Neural cell (in vitro differentiated cells): Measurements from ENCODE around the gene CCDC85C. TPM values are rescaled to one million over a fixed set of nuclear protein-coding genes. Genes with fewer than 3 reads are reported as not detected.

Source experiments
- H2AFZ ChIP-seq: fragments of 200-600, 300-800 bp; sonication (generic), shearing (Covaris generic); 2 replicates; pipeline ENCODE4 v1.6.0; 2014; ENCODE audit warnings: low read depth, mild to moderate bottlenecking, antibody characterized with exemption, low read length, moderate library complexity
- H3F3A ChIP-seq: fragments of 200-600 bp; shearing (Covaris generic); 2 replicates; pipeline ENCODE4 v1.6.1; 2016; ENCODE audit warnings: mild to moderate bottlenecking, moderate library complexity, mixed read lengths, antibody characterized with exemption, low read length; ENCODE audit not compliant: insufficient read depth, poor library complexity, severe bottlenecking
- H3K27ac ChIP-seq: fragments of 200-600, 300-800 bp; sonication (generic), shearing (Covaris generic); 2 replicates; pipeline ENCODE4 v1.5.1; 2014; ENCODE audit warnings: mild to moderate bottlenecking, low read length, moderate library complexity
- H3K27me3 ChIP-seq: fragments of 300-800, 200-600 bp; sonication (generic), shearing (Covaris generic); 2 replicates; pipeline ENCODE4 v1.6.0; 2014; ENCODE audit warnings: mild to moderate bottlenecking, low read depth, low read length, moderate library complexity; ENCODE audit not compliant: insufficient read depth
- H3K36me3 ChIP-seq: fragments of 300-800, 200-600 bp; sonication (generic), shearing (Covaris generic); 2 replicates; pipeline ENCODE4 v1.5.1; 2014; ENCODE audit warnings: mild to moderate bottlenecking, antibody characterized with exemption, low read length, moderate library complexity; ENCODE audit not compliant: insufficient read depth
- H3K4me2 ChIP-seq: fragments of 300-800, 200-600 bp; sonication (generic), shearing (Covaris generic); 2 replicates; pipeline ENCODE4 v1.6.0; 2014; ENCODE audit warnings: mild to moderate bottlenecking, low read length
- H3K4me3 ChIP-seq: fragments of 300-800, 200-600 bp; sonication (generic), shearing (Covaris generic); 2 replicates; pipeline ENCODE4 v1.5.1; 2014; ENCODE audit warnings: mild to moderate bottlenecking, low read length, moderate library complexity
- H3K79me2 ChIP-seq: fragments of 200-600 bp; shearing (Covaris generic); replicated peaks from 2 replicates; pipeline ENCODE4 v1.6.0; 2014; ENCODE audit warnings: mild to moderate bottlenecking, low read length, moderate library complexity; ENCODE audit not compliant: insufficient read depth
- H3K9ac ChIP-seq: fragments of 300-800, 200-600 bp; sonication (generic), shearing (Covaris generic); 2 replicates; pipeline ENCODE4 v1.6.1; 2016; ENCODE audit warnings: mild to moderate bottlenecking, low read length, mixed read lengths
- H3K9me2 ChIP-seq: fragments of 200-600 bp; shearing (Covaris generic); 2 replicates; pipeline ENCODE4 v1.6.1; 2016; ENCODE audit warnings: mild to moderate bottlenecking, low read length, mixed read lengths; ENCODE audit not compliant: insufficient read depth
- H3K9me3 ChIP-seq: fragments of 200-600, 300-800 bp; sonication (generic), shearing (Covaris generic); 2 replicates; pipeline ENCODE4 v1.6.1; 2016; ENCODE audit warnings: mild to moderate bottlenecking, mixed run types, low read length, moderate library complexity, mixed read lengths
- H4K20me1 ChIP-seq: fragments of 200-600 bp; shearing (Covaris generic); 2 replicates; pipeline ENCODE4 v1.6.1; 2016; ENCODE audit warnings: mild to moderate bottlenecking, mixed run types; ENCODE audit not compliant: insufficient read depth
- EP300 ChIP-seq: fragments of 450-650 bp; conservative IDR thresholded peaks from 2 replicates; pipeline ENCODE4 v1.6.1; 2014; ENCODE audit warnings: antibody characterized with exemption, mild to moderate bottlenecking, moderate library complexity; ENCODE audit not compliant: poor library complexity, severe bottlenecking
- EZH2 ChIP-seq: fragments of 200-600, 300-800 bp; shearing (Covaris generic), sonication (generic); IDR thresholded peaks from 2 replicates; pipeline ENCODE4 v1.6.1; 2014; ENCODE audit warnings: antibody characterized with exemption, low read length, borderline replicate concordance, mild to moderate bottlenecking; ENCODE audit not compliant: insufficient read depth, poor library complexity, severe bottlenecking
- POLR2AphosphoS5 ChIP-seq: IDR thresholded peaks from 2 replicates; pipeline ENCODE4 v1.6.1; 2012
- RAD21 ChIP-seq: fragments of 450-650 bp; conservative IDR thresholded peaks from 2 replicates; pipeline ENCODE4 v1.6.1; 2014; ENCODE audit warnings: antibody characterized with exemption, mild to moderate bottlenecking, moderate library complexity
- SMC3 ChIP-seq: fragments of 450-650 bp; conservative IDR thresholded peaks from 2 replicates; pipeline ENCODE4 v1.6.1; 2014; ENCODE audit warnings: antibody characterized with exemption, mild to moderate bottlenecking, moderate library complexity; ENCODE audit not compliant: poor library complexity
- TAF1 ChIP-seq: IDR thresholded peaks from 2 replicates; pipeline ENCODE4 v1.6.1; 2012; ENCODE audit warnings: low read depth
- polyA plus RNA-seq: library from polyadenylated mRNA; depleted of rRNA; stranded (reverse); fragments of >200 nt; gene quantifications from 2 replicates; pipeline ENCODE4 v1.2.3, GENCODE V29; 2014
- TF ChIP-seq, protein P1 (sequence below): IDR thresholded peaks from 2 replicates; pipeline ENCODE4 v1.6.1; 2012; ENCODE audit warnings: borderline replicate concordance
- TF ChIP-seq, protein P2 (sequence below): fragments of 450-650 bp; IDR thresholded peaks from 2 replicates; pipeline ENCODE4 v1.5.1; 2014; ENCODE audit warnings: antibody characterized with exemption, mild to moderate bottlenecking, moderate library complexity; ENCODE audit not compliant: poor library complexity, severe bottlenecking

Gene CCDC85C
- polyA plus RNA-seq, 1 donor from 2014 or later = 24.8 TPM

DNA sequence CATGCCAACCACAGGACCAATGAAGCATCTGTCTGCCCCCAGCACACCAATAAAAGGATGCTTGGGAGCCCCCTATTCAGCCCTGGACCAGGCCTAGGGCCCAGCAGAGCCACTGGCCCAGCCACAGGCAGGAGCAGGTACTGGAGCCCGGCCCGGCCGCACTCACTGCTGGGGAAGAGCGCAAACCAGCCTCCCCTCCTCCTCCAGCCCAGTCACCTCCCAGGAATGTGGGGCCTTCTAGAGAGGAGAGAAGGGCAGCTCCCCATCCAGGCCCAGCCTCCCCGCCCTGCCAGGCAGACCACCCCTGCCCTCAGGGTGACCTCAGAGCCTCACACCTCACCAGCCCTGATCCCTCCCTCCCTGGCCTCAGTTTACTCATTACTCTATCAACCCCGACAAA lies 66.6 kb downstream of the CCDC85C start:
- Histone ChIP-seq H3K4me3 (no peak overlapping the region), H3K4me2 (no peak overlapping the region), H3K36me3 (no peaks in the 10 kb centered on the region), H3K9ac (no peak overlapping the region), H3K79me2 (peaks cover 6% of the 10 kb centered on the region), H2AFZ (no peak overlapping the region), H3K9me2 (no peaks in the 10 kb centered on the region), H3K27ac (no peak overlapping the region), H4K20me1 (no peaks in the 10 kb centered on the region), H3K27me3 (no peaks in the 10 kb centered on the region), H3F3A (no peaks in the 10 kb centered on the region), H3K9me3 (no peaks in the 10 kb centered on the region)
- TF ChIP-seq RAD21 (no peak), POLR2AphosphoS5 (no peak), EZH2 (no peak), EP300 (no peak)

DNA sequence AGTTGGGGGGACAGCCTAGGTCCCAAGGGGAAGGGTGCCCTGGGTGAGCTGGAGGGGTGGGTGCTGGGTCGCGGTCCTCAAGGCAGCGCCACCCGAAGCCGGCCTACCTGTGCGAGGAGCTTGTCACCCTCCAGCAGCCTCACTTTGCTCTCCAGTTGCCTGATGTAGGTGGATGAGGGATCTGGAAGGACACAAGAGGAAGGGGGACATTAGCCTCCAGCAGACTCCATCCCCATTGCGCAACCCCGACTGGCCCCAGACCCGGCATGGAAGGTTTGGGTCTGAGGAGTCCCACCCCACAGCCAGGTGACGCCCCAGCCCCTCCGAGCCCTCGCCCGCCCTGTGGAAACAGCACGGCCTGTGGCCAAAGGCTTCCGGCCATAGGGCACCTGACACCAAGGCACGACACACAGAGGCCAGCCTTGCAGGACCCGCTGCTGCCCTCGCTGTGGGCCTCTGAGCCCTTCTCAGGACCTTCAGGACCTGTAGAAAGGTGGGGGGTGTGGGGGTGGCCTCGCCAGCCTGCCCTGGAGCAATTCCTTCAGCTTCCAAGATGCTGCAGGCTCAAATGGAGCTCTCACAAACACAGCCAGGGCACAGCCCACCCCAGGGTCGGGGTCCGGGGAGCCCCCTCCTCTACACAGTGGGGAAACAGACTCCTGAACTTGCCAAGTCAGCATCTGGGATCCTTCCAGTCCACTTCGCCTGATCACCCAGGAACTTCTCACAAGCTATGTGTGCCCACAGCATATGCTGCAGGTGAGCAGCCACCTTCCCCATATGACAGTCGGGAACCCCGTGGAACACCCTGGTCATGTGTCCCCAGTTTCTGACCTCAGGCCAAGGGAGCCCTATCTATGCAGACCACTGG lies 67.9 kb downstream of the CCDC85C start:
- Histone ChIP-seq H3F3A (no peaks in the 10 kb centered on the region), H3K9me3 (no peaks in the 10 kb centered on the region), H2AFZ (no peak overlapping the region), H3K27ac (no peak overlapping the region), H3K4me3 (no peak overlapping the region), H3K9me2 (no peaks in the 10 kb centered on the region), H3K9ac (no peak overlapping the region), H3K27me3 (no peaks in the 10 kb centered on the region), H4K20me1 (no peaks in the 10 kb centered on the region), H3K36me3 (no peaks in the 10 kb centered on the region), H3K4me2 (no peak overlapping the region), H3K79me2 (peaks cover 6% of the 10 kb centered on the region)
- TF ChIP-seq, protein P1, sequence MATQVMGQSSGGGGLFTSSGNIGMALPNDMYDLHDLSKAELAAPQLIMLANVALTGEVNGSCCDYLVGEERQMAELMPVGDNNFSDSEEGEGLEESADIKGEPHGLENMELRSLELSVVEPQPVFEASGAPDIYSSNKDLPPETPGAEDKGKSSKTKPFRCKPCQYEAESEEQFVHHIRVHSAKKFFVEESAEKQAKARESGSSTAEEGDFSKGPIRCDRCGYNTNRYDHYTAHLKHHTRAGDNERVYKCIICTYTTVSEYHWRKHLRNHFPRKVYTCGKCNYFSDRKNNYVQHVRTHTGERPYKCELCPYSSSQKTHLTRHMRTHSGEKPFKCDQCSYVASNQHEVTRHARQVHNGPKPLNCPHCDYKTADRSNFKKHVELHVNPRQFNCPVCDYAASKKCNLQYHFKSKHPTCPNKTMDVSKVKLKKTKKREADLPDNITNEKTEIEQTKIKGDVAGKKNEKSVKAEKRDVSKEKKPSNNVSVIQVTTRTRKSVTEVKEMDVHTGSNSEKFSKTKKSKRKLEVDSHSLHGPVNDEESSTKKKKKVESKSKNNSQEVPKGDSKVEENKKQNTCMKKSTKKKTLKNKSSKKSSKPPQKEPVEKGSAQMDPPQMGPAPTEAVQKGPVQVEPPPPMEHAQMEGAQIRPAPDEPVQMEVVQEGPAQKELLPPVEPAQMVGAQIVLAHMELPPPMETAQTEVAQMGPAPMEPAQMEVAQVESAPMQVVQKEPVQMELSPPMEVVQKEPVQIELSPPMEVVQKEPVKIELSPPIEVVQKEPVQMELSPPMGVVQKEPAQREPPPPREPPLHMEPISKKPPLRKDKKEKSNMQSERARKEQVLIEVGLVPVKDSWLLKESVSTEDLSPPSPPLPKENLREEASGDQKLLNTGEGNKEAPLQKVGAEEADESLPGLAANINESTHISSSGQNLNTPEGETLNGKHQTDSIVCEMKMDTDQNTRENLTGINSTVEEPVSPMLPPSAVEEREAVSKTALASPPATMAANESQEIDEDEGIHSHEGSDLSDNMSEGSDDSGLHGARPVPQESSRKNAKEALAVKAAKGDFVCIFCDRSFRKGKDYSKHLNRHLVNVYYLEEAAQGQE = no peak
- TF ChIP-seq TAF1 = no peak

DNA sequence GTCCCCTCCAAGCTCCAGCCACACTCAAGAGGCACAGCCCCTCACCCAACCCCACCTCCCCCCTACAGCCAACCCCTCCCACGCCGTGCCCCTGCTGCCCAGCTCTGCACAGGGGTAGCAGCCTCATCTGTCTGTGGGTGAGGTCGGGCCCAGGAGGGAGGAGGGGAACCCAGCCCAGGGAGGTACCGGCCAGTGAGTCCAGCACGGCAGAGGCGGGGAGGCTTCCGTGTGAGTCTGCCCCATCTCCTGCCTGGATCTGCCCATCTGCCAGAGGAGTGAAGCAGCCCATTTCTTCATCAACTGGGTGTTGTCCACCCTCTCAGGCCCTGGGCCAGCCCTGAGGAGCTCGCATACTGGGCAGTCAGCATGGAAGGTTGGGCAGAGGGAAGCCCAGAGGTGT lies 68.6 kb downstream of the CCDC85C start:
- Histone ChIP-seq H4K20me1 (no peaks in the 10 kb centered on the region), H3K27ac (no peak overlapping the region), H3K27me3 (no peaks in the 10 kb centered on the region), H3K9me2 (no peaks in the 10 kb centered on the region), H3K79me2 (peaks cover 6% of the 10 kb centered on the region), H3F3A (no peaks in the 10 kb centered on the region), H3K4me2 (no peak overlapping the region), H3K9me3 (no peaks in the 10 kb centered on the region), H2AFZ (no peak overlapping the region), H3K4me3 (no peak overlapping the region), H3K9ac (no peak overlapping the region), H3K36me3 (no peaks in the 10 kb centered on the region)
- TF ChIP-seq, protein P2, sequence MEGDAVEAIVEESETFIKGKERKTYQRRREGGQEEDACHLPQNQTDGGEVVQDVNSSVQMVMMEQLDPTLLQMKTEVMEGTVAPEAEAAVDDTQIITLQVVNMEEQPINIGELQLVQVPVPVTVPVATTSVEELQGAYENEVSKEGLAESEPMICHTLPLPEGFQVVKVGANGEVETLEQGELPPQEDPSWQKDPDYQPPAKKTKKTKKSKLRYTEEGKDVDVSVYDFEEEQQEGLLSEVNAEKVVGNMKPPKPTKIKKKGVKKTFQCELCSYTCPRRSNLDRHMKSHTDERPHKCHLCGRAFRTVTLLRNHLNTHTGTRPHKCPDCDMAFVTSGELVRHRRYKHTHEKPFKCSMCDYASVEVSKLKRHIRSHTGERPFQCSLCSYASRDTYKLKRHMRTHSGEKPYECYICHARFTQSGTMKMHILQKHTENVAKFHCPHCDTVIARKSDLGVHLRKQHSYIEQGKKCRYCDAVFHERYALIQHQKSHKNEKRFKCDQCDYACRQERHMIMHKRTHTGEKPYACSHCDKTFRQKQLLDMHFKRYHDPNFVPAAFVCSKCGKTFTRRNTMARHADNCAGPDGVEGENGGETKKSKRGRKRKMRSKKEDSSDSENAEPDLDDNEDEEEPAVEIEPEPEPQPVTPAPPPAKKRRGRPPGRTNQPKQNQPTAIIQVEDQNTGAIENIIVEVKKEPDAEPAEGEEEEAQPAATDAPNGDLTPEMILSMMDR = no peak
- TF ChIP-seq TAF1 (no peak), SMC3 (no peak)
- TF ChIP-seq, protein P1 = no peak
